Measurements from ENCODE around the gene SQSTM1. TPM values are rescaled to one million over a fixed set of nuclear protein-coding genes. Genes with fewer than 3 reads are reported as not detected.

SQSTM1 gene
- total and polyA plus RNA-seq, 9 of the 15 experiments (the other 6 are each of a cell fraction or from before 2014, with no cell fraction given): 5.6 to 148 (median 64.0) TPM

DNA sequence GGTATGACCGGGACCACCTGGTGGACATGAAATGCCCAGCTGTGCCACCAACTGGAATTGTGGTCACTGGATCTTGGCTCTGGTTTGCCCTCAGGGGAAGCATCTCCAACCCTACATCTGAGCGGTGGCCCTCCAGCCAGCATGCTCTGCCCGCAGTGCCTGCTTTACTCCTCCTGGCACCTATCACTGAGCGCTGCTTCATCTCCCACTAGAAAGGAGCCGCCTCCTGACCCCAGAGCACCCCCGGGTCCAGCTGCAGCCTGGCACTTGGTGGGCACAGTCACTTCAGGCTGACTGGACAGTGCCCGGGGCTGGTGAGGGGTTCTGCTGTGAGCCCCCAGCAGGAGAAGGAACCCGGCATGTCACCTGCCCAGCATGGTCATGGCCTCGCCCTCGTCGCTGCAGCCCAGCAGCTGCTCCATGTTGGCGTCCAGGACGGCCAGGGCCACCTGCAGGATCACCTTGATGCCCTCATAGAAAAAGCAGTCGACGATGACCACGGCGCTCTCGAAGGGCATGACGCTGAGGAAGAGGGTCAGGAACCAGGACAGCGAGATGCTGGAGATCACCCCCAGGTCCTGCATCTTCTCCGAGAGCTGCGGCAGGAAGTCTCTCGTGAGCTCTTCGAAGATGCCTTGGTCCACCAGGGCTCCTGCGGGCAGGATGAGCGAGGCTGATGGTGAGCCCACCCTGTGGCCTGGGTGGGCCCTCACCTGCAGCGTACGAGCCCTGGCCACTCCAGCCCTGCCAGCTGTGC lies 54.0 kb downstream of the SQSTM1 start (continued):
- TF ChIP-seq, protein P1, sequence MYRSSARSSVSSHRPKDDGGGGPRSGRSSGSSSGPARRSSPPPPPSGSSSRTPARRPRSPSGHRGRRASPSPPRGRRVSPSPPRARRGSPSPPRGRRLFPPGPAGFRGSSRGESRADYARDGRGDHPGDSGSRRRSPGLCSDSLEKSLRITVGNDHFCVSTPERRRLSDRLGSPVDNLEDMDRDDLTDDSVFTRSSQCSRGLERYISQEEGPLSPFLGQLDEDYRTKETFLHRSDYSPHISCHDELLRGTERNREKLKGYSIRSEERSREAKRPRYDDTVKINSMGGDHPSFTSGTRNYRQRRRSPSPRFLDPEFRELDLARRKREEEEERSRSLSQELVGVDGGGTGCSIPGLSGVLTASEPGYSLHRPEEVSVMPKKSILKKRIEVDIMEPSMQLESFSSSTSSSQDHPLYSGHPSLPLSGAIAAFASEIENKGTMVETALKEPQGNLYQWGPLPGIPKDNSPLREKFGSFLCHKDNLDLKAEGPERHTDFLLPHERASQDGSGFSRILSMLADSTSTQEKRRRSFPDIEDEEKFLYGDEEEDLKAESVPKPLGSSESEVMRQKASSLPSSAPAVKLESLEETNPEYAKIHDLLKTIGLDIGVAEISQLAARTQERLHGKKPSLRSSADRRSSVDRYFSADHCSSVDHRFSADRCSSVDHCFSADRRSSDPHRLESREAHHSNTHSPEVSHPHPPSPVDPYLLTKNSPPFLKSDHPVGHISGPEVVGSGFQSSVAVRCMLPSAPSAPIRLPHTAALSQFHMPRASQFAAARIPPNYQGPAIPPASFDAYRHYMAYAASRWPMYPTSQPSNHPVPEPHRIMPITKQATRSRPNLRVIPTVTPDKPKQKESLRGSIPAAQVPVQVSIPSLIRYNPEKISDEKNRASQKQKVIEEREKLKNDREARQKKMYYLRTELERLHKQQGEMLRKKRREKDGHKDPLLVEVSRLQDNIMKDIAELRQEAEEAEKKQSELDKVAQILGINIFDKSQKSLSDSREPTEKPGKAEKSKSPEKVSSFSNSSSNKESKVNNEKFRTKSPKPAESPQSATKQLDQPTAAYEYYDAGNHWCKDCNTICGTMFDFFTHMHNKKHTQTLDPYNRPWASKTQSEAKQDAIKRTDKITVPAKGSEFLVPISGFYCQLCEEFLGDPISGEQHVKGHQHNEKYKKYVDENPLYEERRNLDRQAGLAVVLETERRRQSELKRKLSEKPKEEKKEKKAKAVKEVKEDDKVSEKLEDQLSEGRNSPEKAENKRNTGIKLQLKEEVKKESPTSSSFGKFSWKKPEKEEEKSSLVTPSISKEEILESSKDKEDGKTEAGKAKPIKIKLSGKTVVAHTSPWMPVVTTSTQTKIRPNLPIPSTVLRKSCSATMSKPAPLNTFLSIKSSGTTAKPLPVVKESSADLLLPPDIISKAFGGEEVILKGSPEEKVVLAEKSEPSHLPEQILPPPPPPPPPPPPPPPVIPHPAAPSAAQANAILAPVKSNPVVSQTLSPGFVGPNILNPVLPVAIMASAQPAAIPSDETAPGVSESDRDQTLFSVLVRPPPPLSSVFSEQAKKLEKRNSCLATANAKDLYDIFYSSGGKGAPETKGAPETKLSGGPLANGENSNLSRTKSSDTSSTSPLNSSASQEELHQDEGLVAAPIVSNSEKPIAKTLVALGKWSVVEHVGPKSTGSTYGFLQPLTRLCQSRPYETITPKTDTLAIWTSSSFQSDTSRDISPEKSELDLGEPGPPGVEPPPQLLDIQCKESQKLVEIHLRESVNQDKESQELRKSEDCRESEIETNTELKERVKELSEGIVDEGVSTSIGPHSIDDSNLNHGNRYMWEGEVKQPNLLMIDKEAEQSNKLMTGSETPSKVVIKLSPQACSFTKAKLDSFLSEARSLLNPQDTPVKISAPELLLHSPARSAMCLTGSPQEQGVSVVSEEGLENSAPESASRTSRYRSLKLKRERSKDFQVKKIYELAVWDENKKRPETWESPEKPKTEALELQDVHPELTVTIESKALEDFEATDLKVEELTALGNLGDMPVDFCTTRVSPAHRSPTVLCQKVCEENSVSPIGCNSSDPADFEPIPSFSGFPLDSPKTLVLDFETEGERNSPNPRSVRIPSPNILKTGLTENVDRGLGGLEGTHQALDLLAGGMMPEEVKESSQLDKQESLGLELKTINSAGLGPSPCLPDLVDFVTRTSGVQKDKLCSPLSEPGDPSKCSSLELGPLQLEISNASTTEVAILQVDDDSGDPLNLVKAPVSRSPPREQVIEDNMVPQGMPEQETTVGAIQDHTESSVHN (IDR thresholded peaks at IDR 0.05; ENCODE audit: borderline replicate concordance in 1 of 2, low read depth in 1 of 2): no peak
- TF ChIP-seq, protein P2, sequence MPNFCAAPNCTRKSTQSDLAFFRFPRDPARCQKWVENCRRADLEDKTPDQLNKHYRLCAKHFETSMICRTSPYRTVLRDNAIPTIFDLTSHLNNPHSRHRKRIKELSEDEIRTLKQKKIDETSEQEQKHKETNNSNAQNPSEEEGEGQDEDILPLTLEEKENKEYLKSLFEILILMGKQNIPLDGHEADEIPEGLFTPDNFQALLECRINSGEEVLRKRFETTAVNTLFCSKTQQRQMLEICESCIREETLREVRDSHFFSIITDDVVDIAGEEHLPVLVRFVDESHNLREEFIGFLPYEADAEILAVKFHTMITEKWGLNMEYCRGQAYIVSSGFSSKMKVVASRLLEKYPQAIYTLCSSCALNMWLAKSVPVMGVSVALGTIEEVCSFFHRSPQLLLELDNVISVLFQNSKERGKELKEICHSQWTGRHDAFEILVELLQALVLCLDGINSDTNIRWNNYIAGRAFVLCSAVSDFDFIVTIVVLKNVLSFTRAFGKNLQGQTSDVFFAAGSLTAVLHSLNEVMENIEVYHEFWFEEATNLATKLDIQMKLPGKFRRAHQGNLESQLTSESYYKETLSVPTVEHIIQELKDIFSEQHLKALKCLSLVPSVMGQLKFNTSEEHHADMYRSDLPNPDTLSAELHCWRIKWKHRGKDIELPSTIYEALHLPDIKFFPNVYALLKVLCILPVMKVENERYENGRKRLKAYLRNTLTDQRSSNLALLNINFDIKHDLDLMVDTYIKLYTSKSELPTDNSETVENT (CRISPR knock-in tag; IDR thresholded peaks at IDR 0.05): no peak
- TF ChIP-seq ZSCAN32 (CRISPR knock-in tag; IDR thresholded peaks at IDR 0.05) (no peak), ZNF445 (CRISPR knock-in tag; IDR thresholded peaks at IDR 0.05; ENCODE audit: low read depth) (no peak), ZNF253 (CRISPR knock-in tag; conservative IDR thresholded peaks at IDR 0.05) (no peak), FOS (IDR thresholded peaks at IDR 0.05; ENCODE audit: extremely low read depth, insufficient read length) (no peak), ZKSCAN8 (CRISPR knock-in tag; IDR thresholded peaks at IDR 0.05) (no peak), BRD4 (IDR thresholded peaks at IDR 0.05) (no peak), NFXL1 (CRISPR knock-in tag; IDR thresholded peaks at IDR 0.05) (no peak)
- TF ChIP-seq, protein P3, sequence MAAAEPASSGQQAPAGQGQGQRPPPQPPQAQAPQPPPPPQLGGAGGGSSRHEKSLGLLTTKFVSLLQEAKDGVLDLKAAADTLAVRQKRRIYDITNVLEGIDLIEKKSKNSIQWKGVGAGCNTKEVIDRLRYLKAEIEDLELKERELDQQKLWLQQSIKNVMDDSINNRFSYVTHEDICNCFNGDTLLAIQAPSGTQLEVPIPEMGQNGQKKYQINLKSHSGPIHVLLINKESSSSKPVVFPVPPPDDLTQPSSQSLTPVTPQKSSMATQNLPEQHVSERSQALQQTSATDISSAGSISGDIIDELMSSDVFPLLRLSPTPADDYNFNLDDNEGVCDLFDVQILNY (CRISPR knock-in tag; IDR thresholded peaks at IDR 0.05): no peak
- TF ChIP-seq, protein P4, sequence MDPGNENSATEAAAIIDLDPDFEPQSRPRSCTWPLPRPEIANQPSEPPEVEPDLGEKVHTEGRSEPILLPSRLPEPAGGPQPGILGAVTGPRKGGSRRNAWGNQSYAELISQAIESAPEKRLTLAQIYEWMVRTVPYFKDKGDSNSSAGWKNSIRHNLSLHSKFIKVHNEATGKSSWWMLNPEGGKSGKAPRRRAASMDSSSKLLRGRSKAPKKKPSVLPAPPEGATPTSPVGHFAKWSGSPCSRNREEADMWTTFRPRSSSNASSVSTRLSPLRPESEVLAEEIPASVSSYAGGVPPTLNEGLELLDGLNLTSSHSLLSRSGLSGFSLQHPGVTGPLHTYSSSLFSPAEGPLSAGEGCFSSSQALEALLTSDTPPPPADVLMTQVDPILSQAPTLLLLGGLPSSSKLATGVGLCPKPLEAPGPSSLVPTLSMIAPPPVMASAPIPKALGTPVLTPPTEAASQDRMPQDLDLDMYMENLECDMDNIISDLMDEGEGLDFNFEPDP (CRISPR knock-in tag; IDR thresholded peaks at IDR 0.05): no peak

All from K562 (cell line).